Measurements from ENCODE around the gene RAD23B. TPM values are rescaled to one million over a fixed set of nuclear protein-coding genes. Genes with fewer than 3 reads are reported as not detected.

Gene RAD23B
- total and polyA plus RNA-seq, 2 of the 13 experiments (the other 11 are each of a cell fraction or from before 2014, with no cell fraction given), result 133 to 156 TPM

GRCh38 chr9:107323836-107324585 lies 40.9 kb downstream of the RAD23B start:
- in situ Hi-C loops (cut with HindIII; ENCODE audit: extremely low pct_ligation_motif_present, low pct_unique_long_range_greater_than_20kb) (no loop called here), intact Hi-C loops (cut with micrococcal nuclease; ENCODE audit: unreplicated experiment) (loop anchor here (5.0 kb wide), 1 partner anchor 37 kb away; no protein-coding TSS in a partner anchor)
- no peak overlapping the region for H3K27ac ChIP-seq (ENCODE audit: extremely low read length, insufficient read depth, low read length)
- H3K27me3 ChIP-seq (ENCODE audit: control insufficient read depth in 1 of 2, insufficient read depth in 2 of 2, low read length in 2 of 2), result no peaks in the 10 kb centered on the region
- H2AFZ ChIP-seq (ENCODE audit: low read length), result no peak overlapping the region
- H3K9ac ChIP-seq (ENCODE audit: insufficient read depth, low read depth, low read length), result no peak overlapping the region
- H3K9me3 ChIP-seq (ENCODE audit: low read length), result no peaks in the 10 kb centered on the region
- no TSS peak for BruUV-seq (replicated peaks)
- peaks cover 9 to 67% of the 10 kb centered on the region in 2 experiments for H3K36me3 ChIP-seq (replicated peaks in 1 of 2; ENCODE audit: control insufficient read depth in 1 of 2, insufficient read depth in 2 of 2, low read length in 2 of 2)
- H3K4me3 ChIP-seq (replicated peaks in 1 of 3; ENCODE audit: insufficient read depth in 1 of 3, low read depth in 2 of 3, low read length in 3 of 3), result no peak overlapping the region
- POLR2A ChIA-PET, result interaction anchor here (1.6 kb wide), 1 partner anchor 40 kb away, joined by 5 read pairs; no protein-coding TSS in a partner anchor
- peaks cover 43% of the 10 kb centered on the region for H4K20me1 ChIP-seq (ENCODE audit: insufficient read depth, low read length)
- no peak overlapping the region for H3K4me2 ChIP-seq (ENCODE audit: low read depth, low read length)
- CTCF ChIA-PET (ENCODE audit: low intra/inter-chr PET ratio, low total read pairs), result no interaction called here
- H3K79me2 ChIP-seq (ENCODE audit: insufficient read depth, low read length), result peaks cover 76% of the 10 kb centered on the region
- no peak for ATAC-seq
- no peak for DNase-seq (ENCODE audit: low spot score)
- H3K4me1 ChIP-seq (ENCODE audit: insufficient read depth, low read length), result peaks cover 20% of the 10 kb centered on the region
- FAIRE-seq, result no peak
- 95% methylated on average over 4 of the region's 4 CpGs for WGBS (ENCODE audit: low lambda C conversion rate)
- TF ChIP-seq CSRNP2 (CRISPR knock-in tag; conservative IDR thresholded peaks at IDR 0.05; ENCODE audit: low read depth), result no peak
- no peak for TF ChIP-seq RFXAP (CRISPR knock-in tag; IDR thresholded peaks at IDR 0.05; ENCODE audit: borderline replicate concordance)
- TF ChIP-seq DMAP1 (CRISPR knock-in tag; IDR thresholded peaks at IDR 0.05), result no peak
- no peak for TF ChIP-seq ZNF580 (CRISPR knock-in tag; IDR thresholded peaks at IDR 0.05; ENCODE audit: borderline replicate concordance, low read depth)
- TF ChIP-seq ZNF564 (CRISPR knock-in tag; IDR thresholded peaks at IDR 0.05), result no peak
- no peak for TF ChIP-seq ELF3 (CRISPR knock-in tag; IDR thresholded peaks at IDR 0.05)
- TF ChIP-seq AKNA (CRISPR knock-in tag; IDR thresholded peaks at IDR 0.05; ENCODE audit: borderline replicate concordance), result no peak
- TF ChIP-seq ZNF512 (CRISPR knock-in tag; IDR thresholded peaks at IDR 0.05), result no peak
- no peak for TF ChIP-seq HIC2 (CRISPR knock-in tag; IDR thresholded peaks at IDR 0.05; ENCODE audit: low read depth)
- TF ChIP-seq SATB2 (CRISPR knock-in tag; IDR thresholded peaks at IDR 0.05), result no peak
- TF ChIP-seq KLF16 (CRISPR knock-in tag; IDR thresholded peaks at IDR 0.05), result no peak
- TF ChIP-seq PCBP1 (IDR thresholded peaks at IDR 0.05; ENCODE audit: borderline replicate concordance, low read depth, low read length), result no peak

Measured in HepG2 (cell line).